Gastroesophageal sphincter (tissue), 3 donors: ENCODE measurements around the gene PNPLA1.

ENCODE experiments used
- EP300 ChIP-seq: sonication (generic); formaldehyde crosslinking; IDR thresholded peaks from one replicate; pipeline ENCODE4 v1.6.1; 2017; ENCODE audit warnings: antibody characterized with exemption, mild to moderate bottlenecking
- POLR2A ChIP-seq, 2 donors: fragments of 450-650 bp; IDR thresholded peaks; one replicate each; pipeline ENCODE4 v1.6.1; 2017; ENCODE audit warnings: antibody characterized with exemption in 2 of 2, mild to moderate bottlenecking in 2 of 2, moderate library complexity in 1 of 2
- POLR2AphosphoS5 ChIP-seq: sonication (generic); formaldehyde crosslinking; IDR thresholded peaks from one replicate; pipeline ENCODE4 v1.6.1; 2017; ENCODE audit warnings: antibody characterized with exemption
- TF ChIP-seq, protein P1 (sequence below), 4 experiments: fragments of 200-600 bp in 2 of 4; fragments of 450-650 bp in 2 of 4; sonication (generic) in 1 of 4; IDR thresholded peaks; one replicate each; pipeline ENCODE4 v1.5.1; 2017 to 2019; ENCODE audit warnings: antibody characterized with exemption in 4 of 4, mild to moderate bottlenecking in 2 of 4, moderate library complexity in 2 of 4

- TF ChIP-seq, protein P1, sequence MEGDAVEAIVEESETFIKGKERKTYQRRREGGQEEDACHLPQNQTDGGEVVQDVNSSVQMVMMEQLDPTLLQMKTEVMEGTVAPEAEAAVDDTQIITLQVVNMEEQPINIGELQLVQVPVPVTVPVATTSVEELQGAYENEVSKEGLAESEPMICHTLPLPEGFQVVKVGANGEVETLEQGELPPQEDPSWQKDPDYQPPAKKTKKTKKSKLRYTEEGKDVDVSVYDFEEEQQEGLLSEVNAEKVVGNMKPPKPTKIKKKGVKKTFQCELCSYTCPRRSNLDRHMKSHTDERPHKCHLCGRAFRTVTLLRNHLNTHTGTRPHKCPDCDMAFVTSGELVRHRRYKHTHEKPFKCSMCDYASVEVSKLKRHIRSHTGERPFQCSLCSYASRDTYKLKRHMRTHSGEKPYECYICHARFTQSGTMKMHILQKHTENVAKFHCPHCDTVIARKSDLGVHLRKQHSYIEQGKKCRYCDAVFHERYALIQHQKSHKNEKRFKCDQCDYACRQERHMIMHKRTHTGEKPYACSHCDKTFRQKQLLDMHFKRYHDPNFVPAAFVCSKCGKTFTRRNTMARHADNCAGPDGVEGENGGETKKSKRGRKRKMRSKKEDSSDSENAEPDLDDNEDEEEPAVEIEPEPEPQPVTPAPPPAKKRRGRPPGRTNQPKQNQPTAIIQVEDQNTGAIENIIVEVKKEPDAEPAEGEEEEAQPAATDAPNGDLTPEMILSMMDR (IDR thresholded peaks at IDR 0.05), result no peak
- TF ChIP-seq POLR2A (IDR thresholded peaks at IDR 0.05), result no peak
- TF ChIP-seq POLR2AphosphoS5, result no peak
- TF ChIP-seq EP300, result no peak
Measured at GRCh38 chr6:36285797-36286196, 15.9 kb downstream of the PNPLA1 start.
